Thoracic aorta endothelial cell (primary cell): ENCODE data around the gene COL4A5. TPM values are rescaled to one million over a fixed set of nuclear protein-coding genes. Genes with fewer than 3 reads are reported as not detected.

Experiments
- small RNA-seq: library from RNA; depleted of rRNA; stranded (forward); fragments of <200 nt; gene quantifications from one replicate; pipeline ENCODE3, GENCODE V24; 2012
- total RNA-seq: library from RNA; depleted of rRNA; stranded (reverse); fragments of >200 nt; gene quantifications from 2 replicates; pipeline ENCODE4 v1.2.3, GENCODE V29; 2012

The COL4A5 gene
- total RNA-seq: 9.3 and 19.1 TPM in 2 replicates

GRCh38 chrX:108439426-108439942, at the start of gene COL4A5:
TSS of gene COL4A5 (plus strand) at chrX:108439838. CDS start at chrX:108440126, 288 bp downstream.

GRCh38 chrX:108438110-108438623, 1.5 kb upstream of the COL4A5 start, which contains the start of gene COL4A6:
TSS of gene COL4A6 (minus strand) at chrX:108438422. CDS start at chrX:108438196, 226 bp downstream.

GRCh38 chrX:108736509-108737479, 297.2 kb downstream of the COL4A5 start, which contains the start of gene IRS4:
TSS of gene IRS4 (minus strand) at chrX:108736563.

Small RNAs within 50 kb of the gene (small RNA-seq; reads per million reads assigned to genes)
- not detected for gene RF00019

Other genes starting within 250 kb of the COL4A5 start
- gene COL4A6, start 1.4 kb upstream of the COL4A5 start, total RNA-seq: 2.1 and 2.7 TPM in 2 replicates